OCI-LY7 (cell line): ENCODE data around the gene NDUFA8. TPM values are rescaled to one million over a fixed set of nuclear protein-coding genes. Genes with fewer than 3 reads are reported as not detected.

Experiments
- BruUV-seq: library from RNA; stranded (reverse); fragments of 400-500 nt; replicated peaks from 2 replicates; lab custom pipeline; 2021; lab: Mats Ljungman, UMichigan
- CTCF ChIA-PET: fragments of 300-600 bp; sonication (Branson Sonifier 250); formaldehyde crosslinking; loops from one replicate; lab custom pipeline; 2022; ENCODE audit warnings: antibody characterized with exemption; ENCODE audit not compliant: unreplicated experiment; lab: Charles Lee
- POLR2A ChIA-PET: fragments of 300-600 bp; sonication (Branson Sonifier 250); formaldehyde crosslinking; loops from one replicate; lab custom pipeline; 2022; ENCODE audit warnings: antibody characterized with exemption; lab: Charles Lee
- DNase-seq: peaks from one replicate; pipeline ENCODE4 v3.0.0-alpha.2; 2015; ENCODE audit warnings: low spot score
- H2AFZ ChIP-seq: fragments of 200-600 bp; sonication (generic), shearing (Covaris generic); 2 replicates; pipeline ENCODE4 v1.6.1; 2014; ENCODE audit warnings: mild to moderate bottlenecking, antibody characterized with exemption, low read length, moderate library complexity
- H3K27ac ChIP-seq: fragments of 200-600 bp; sonication (generic); 2 replicates; pipeline ENCODE4 v1.5.1; 2014; ENCODE audit warnings: mixed run types, low read depth, mild to moderate bottlenecking, moderate library complexity, low read length, inconsistent platforms; ENCODE audit not compliant: poor library complexity, severe bottlenecking
- H3K36me3 ChIP-seq: fragments of 200-600 bp; sonication (generic); 2 replicates; pipeline ENCODE4 v1.6.1; 2014; ENCODE audit warnings: mild to moderate bottlenecking, antibody characterized with exemption, low read length, moderate library complexity, mixed read lengths; ENCODE audit not compliant: insufficient read depth
- H3K4me1 ChIP-seq: fragments of 200-600 bp; sonication (generic); 2 replicates; pipeline ENCODE4 v1.5.1; 2014; ENCODE audit warnings: mild to moderate bottlenecking, low read length; ENCODE audit not compliant: insufficient read depth, poor library complexity, severe bottlenecking
- H3K4me2 ChIP-seq: fragments of 200-600 bp; sonication (generic); 2 replicates; pipeline ENCODE4 v1.6.1; 2014; ENCODE audit warnings: mild to moderate bottlenecking, low read length
- H3K4me3 ChIP-seq: fragments of 200-600 bp; sonication (generic); 2 replicates; pipeline ENCODE4 v1.5.1; 2014; ENCODE audit warnings: mild to moderate bottlenecking, low read depth, low read length; ENCODE audit not compliant: poor library complexity, severe bottlenecking
- H3K79me2 ChIP-seq: fragments of 200-600 bp; sonication (generic); 2 replicates; pipeline ENCODE4 v1.6.1; 2016; ENCODE audit warnings: low read depth, mild to moderate bottlenecking, low read length, moderate library complexity, mixed read lengths; ENCODE audit not compliant: insufficient read depth
- H3K9me2 ChIP-seq: fragments of 200-600 bp; sonication (generic); 2 replicates; pipeline ENCODE4 v1.6.1; 2016; ENCODE audit warnings: mild to moderate bottlenecking, low read length, mixed read lengths; ENCODE audit not compliant: insufficient read depth
- H3K9me3 ChIP-seq: fragments of 200-600 bp; sonication (generic); 2 replicates; pipeline ENCODE4 v1.6.1; 2014; ENCODE audit warnings: mild to moderate bottlenecking, mixed run types, low read length, mixed read lengths
- H4K20me1 ChIP-seq: fragments of 200-600 bp; sonication (generic); 2 replicates; pipeline ENCODE4 v1.6.1; 2014; ENCODE audit warnings: mild to moderate bottlenecking, antibody characterized with exemption, low read length, moderate library complexity, mixed read lengths; ENCODE audit not compliant: insufficient read depth
- EZH2phosphoT487 ChIP-seq: fragments of 200-600 bp; sonication (generic); IDR thresholded peaks from 2 replicates; pipeline ENCODE4 v1.6.1; 2018; ENCODE audit warnings: low read depth, borderline replicate concordance, mild to moderate bottlenecking, mixed run types, antibody characterized with exemption, low read length, moderate library complexity, mixed read lengths
- intact Hi-C: fragments of 100-400 bp; cut with micrococcal nuclease; formaldehyde crosslinking; loops from one replicate; pipeline ENCODE4 v1.10.0; 2022; ENCODE audit not compliant: unreplicated experiment
- total RNA-seq, 2 experiments: library from RNA; depleted of rRNA in 1 of 2; stranded (reverse); fragments of >200 nt in 1 of 2; shearing (Covaris generic) in 1 of 2; gene quantifications; 2 replicates each; pipeline ENCODE4 v1.2.3, GENCODE V29; 2014 to 2022
- TF ChIP-seq, protein P1 (sequence below): fragments of 200-600 bp; sonication (generic); conservative IDR thresholded peaks from 2 replicates; pipeline ENCODE4 v1.5.1; 2014; ENCODE audit warnings: mild to moderate bottlenecking, antibody characterized with exemption, low read length, moderate library complexity, mixed read lengths

NDUFA8 gene
- total RNA-seq, 2 experiments from 2014 or later: 24.2 to 51.0 TPM

DNA sequence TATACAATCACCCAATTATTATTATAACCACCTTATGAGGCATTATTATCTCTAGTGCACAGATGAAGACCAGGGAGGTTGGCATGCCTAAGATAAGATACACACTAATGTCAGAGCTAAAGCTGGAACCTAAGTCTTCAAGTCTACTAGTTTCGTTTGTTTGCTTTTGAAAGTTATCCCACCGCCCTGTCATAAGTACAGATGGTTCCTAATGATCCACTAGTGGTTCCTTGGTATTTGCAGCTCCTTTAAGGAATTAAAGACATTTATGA, 14.1 kb downstream of the NDUFA8 start:
- Histone ChIP-seq H3K4me2 (no peak overlapping the region), H3K9me2 (no peaks in the 10 kb centered on the region), H3K36me3 (peaks cover 82% of the 10 kb centered on the region), H3K9me3 (no peaks in the 10 kb centered on the region), H2AFZ (no peak overlapping the region), H4K20me1 (no peaks in the 10 kb centered on the region), H3K79me2 (no peaks in the 10 kb centered on the region), H3K27ac (no peak overlapping the region), H3K4me1 (no peaks in the 10 kb centered on the region), H3K4me3 (no peak overlapping the region)
- BruUV-seq: no TSS peak
- TF ChIP-seq EZH2phosphoT487: no peak
- TF ChIP-seq, protein P1, sequence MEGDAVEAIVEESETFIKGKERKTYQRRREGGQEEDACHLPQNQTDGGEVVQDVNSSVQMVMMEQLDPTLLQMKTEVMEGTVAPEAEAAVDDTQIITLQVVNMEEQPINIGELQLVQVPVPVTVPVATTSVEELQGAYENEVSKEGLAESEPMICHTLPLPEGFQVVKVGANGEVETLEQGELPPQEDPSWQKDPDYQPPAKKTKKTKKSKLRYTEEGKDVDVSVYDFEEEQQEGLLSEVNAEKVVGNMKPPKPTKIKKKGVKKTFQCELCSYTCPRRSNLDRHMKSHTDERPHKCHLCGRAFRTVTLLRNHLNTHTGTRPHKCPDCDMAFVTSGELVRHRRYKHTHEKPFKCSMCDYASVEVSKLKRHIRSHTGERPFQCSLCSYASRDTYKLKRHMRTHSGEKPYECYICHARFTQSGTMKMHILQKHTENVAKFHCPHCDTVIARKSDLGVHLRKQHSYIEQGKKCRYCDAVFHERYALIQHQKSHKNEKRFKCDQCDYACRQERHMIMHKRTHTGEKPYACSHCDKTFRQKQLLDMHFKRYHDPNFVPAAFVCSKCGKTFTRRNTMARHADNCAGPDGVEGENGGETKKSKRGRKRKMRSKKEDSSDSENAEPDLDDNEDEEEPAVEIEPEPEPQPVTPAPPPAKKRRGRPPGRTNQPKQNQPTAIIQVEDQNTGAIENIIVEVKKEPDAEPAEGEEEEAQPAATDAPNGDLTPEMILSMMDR: no peak
- ChIA-PET CTCF (no interaction called here), POLR2A (interaction anchor here (0.6 kb wide), 1 partner anchor 71 kb away, joined by 3 read pairs; no protein-coding TSS in a partner anchor)
- intact Hi-C loops: no loop called here
- no peak for DNase-seq

DNA sequence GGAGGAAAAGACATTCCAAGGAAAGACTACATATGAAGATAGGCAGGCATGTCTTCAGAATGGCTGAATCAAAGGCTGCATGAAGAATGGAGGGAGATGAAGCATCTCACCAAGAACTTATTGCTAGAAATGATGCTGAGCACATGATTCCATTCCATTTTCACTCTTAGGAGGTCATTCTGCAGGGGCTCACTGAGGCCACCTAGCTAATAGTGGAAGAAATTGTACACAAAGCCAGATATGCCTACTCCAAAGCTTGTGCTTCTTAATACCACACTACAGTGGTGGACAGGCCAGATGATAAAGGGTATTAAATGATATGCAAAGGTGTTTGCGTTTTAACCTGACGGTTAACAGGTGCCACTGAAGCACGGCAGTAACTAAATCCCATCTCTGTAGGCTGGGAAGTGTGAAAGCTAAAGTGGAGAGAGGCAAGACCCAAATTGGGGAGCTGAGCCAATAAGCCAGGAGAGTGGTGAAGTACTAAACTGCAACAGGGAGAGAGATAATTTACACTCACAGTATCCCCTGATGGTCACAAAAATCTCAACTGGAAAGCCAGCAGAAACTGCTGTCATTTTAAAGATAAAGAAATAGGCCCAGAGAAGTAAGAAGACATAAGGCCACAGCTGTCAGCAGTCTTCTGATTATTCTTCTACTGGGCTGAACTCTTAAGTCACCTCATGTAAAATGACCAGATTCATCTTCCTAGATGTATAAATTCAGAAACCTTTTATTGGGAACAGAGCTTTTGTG, 14.6 kb downstream of the NDUFA8 start:
- POLR2A ChIA-PET: interaction anchor here (0.6 kb wide), 1 partner anchor 71 kb away, joined by 3 read pairs; no protein-coding TSS in a partner anchor
- H3K36me3 ChIP-seq: peaks cover 78% of the 10 kb centered on the region

More for the DNA sequence above, 14.6 kb downstream of the NDUFA8 start:
- no peaks in the 10 kb centered on the region for H3K9me3 ChIP-seq
- H4K20me1 ChIP-seq: no peaks in the 10 kb centered on the region
- H3K4me2 ChIP-seq: no peak overlapping the region
- no peaks in the 10 kb centered on the region for H3K9me2 ChIP-seq
- H2AFZ ChIP-seq: no peak overlapping the region
- TF ChIP-seq, protein P1: peak; percentile 75
- no peak for TF ChIP-seq EZH2phosphoT487
- CTCF ChIA-PET: no interaction called here
- no peaks in the 10 kb centered on the region for H3K79me2 ChIP-seq
- BruUV-seq: no TSS peak
- H3K4me1 ChIP-seq: no peaks in the 10 kb centered on the region
- no peak overlapping the region for H3K27ac ChIP-seq
- no peak overlapping the region for H3K4me3 ChIP-seq
- peak; percentile 18 for DNase-seq
- intact Hi-C loops: no loop called here
